ENCODE results near the gene ZFYVE21.

Gene ZFYVE21

GRCh38 chr14:103763730-103764488 lies 48.3 kb downstream of the ZFYVE21 start:
- Mint-ChIP-seq H3K4me3 (no peak overlapping the region), H3K9me3 (peaks cover 5% of the 10 kb centered on the region), H3K36me3 (ENCODE audit: low read depth) (peaks cover 6% of the 10 kb centered on the region), H3K27me3 (ENCODE audit: low read depth, poor library complexity) (peaks cover 4% of the 10 kb centered on the region), H3K27ac (no peak overlapping the region), H3K4me1 (peaks cover 19% of the 10 kb centered on the region)
- no peak for DNase-seq
- TF ChIP-seq CTCF (IDR thresholded peaks at IDR 0.05): no peak

- H3K4me3 Mint-ChIP-seq: no peak overlapping the region
- peaks cover 14% of the 10 kb centered on the region for H3K4me1 Mint-ChIP-seq
- peaks cover 5% of the 10 kb centered on the region for H3K9me3 Mint-ChIP-seq
- H3K27me3 Mint-ChIP-seq (ENCODE audit: low read depth, poor library complexity): peaks cover 4% of the 10 kb centered on the region
- no peak for TF ChIP-seq CTCF (IDR thresholded peaks at IDR 0.05)
- no peak overlapping the region for H3K27ac Mint-ChIP-seq
- peaks cover 6% of the 10 kb centered on the region for H3K36me3 Mint-ChIP-seq (ENCODE audit: low read depth)
- no peak for DNase-seq
Observed at GRCh38 chr14:103765526-103765925, 49.9 kb downstream of the ZFYVE21 start.

- no peak overlapping the region for H3K27ac Mint-ChIP-seq
Observed at GRCh38 chr14:103767336-103767894, 51.8 kb downstream of the ZFYVE21 start.

GRCh38 chr14:103770500-103770899 lies 54.9 kb downstream of the ZFYVE21 start:
- Mint-ChIP-seq H3K4me3 (no peak overlapping the region), H3K27me3 (ENCODE audit: low read depth, poor library complexity) (peaks cover 4% of the 10 kb centered on the region), H3K9me3 (peaks cover 15% of the 10 kb centered on the region), H3K4me1 (peaks cover 6% of the 10 kb centered on the region), H3K27ac (no peak overlapping the region), H3K36me3 (ENCODE audit: low read depth) (peaks cover 20% of the 10 kb centered on the region)
- no peak for DNase-seq
- TF ChIP-seq CTCF (IDR thresholded peaks at IDR 0.05): no peak

More at GRCh38 chr14:103767336-103767894, 51.8 kb downstream of the ZFYVE21 start:
- peaks cover 4% of the 10 kb centered on the region for H3K27me3 Mint-ChIP-seq (ENCODE audit: low read depth, poor library complexity)
- H3K36me3 Mint-ChIP-seq (ENCODE audit: low read depth): peaks cover 22% of the 10 kb centered on the region
- no peak for DNase-seq
- H3K9me3 Mint-ChIP-seq: peaks cover 18% of the 10 kb centered on the region
- H3K4me1 Mint-ChIP-seq: peaks cover 10% of the 10 kb centered on the region
- no peak for TF ChIP-seq CTCF (IDR thresholded peaks at IDR 0.05)
- no peak overlapping the region for H3K4me3 Mint-ChIP-seq

- Mint-ChIP-seq H3K9me3 (peaks cover 13% of the 10 kb centered on the region), H3K4me3 (no peak overlapping the region), H3K27ac (no peak overlapping the region), H3K4me1 (peaks cover 6% of the 10 kb centered on the region), H3K36me3 (ENCODE audit: low read depth) (peaks cover 17% of the 10 kb centered on the region), H3K27me3 (ENCODE audit: low read depth, poor library complexity) (peaks cover 4% of the 10 kb centered on the region)
- DNase-seq: no peak
- TF ChIP-seq CTCF (IDR thresholded peaks at IDR 0.05): no peak
Observed at GRCh38 chr14:103770902-103771301, 55.3 kb downstream of the ZFYVE21 start.
